Right cardiac atrium (tissue), 5 donors: ENCODE data around the gene PITPNM1. TPM values are rescaled to one million over a fixed set of nuclear protein-coding genes. Genes with fewer than 3 reads are reported as not detected.

Source experiments
- ATAC-seq, 2 donors: fragments of 200-7000 bp; cut with Tn5 transposase; one replicate each; pipeline versions ENCODE4 v1.8.0 to v1.9.1; 2020; ENCODE audit warnings: moderate library complexity in 2 of 2, mild to moderate bottlenecking in 1 of 2
- DNase-seq, 3 donors: peaks; one replicate each; pipeline ENCODE4 v3.0.0-alpha.2; 2020
- H3K27ac ChIP-seq: one replicate; pipeline ENCODE4 v1.5.1; 2013; ENCODE audit warnings: mild to moderate bottlenecking, low read length, control low read depth, moderate library complexity
- H3K27me3 ChIP-seq: one replicate; pipeline ENCODE4 v1.6.1; 2013; ENCODE audit not compliant: control insufficient read depth, insufficient read depth
- H3K4me1 ChIP-seq: one replicate; pipeline ENCODE4 v1.6.1; 2013; ENCODE audit warnings: low read length; ENCODE audit not compliant: control insufficient read depth, insufficient read depth
- H3K4me3 ChIP-seq: one replicate; pipeline ENCODE4 v1.5.1; 2013; ENCODE audit warnings: low read length, control low read depth
- H3K9me3 ChIP-seq: one replicate; pipeline ENCODE4 v1.6.1; 2013; ENCODE audit warnings: low read length; ENCODE audit not compliant: control insufficient read depth
- WGBS: extraction: QIAGEN DNeasy Blood & Tissue Kit; methylation state at CpG from one replicate; pipeline ENCODE4 v1.1.7; 2013; 5-methylcytosine and 5-hydroxymethylcytosine counted together
- intact Hi-C, 4 donors: fragments of 100-400 bp; cut with DNase I; formaldehyde crosslinking; loops; one replicate each; pipeline versions ENCODE4 v1.11.0 to v1.14.0; 2022 to 2023
- microRNA-seq, 2 donors: library from miRNA; unstranded; fragments of <30 nt; microRNA quantifications; one replicate each; pipeline ENCODE4 v1.2.0, GENCODE V29; 2020 to 2021
- polyA plus RNA-seq: library from polyadenylated mRNA; stranded (reverse); fragments of 200-250 nt; gene quantifications from one replicate; pipeline ENCODE4 v1.2.3, GENCODE V29; 2013
- total RNA-seq, 4 donors: library from RNA; stranded (reverse); fragmentation: NEBNext Ultra II Directional; extraction: Animal tissue kit (Norgen Biotek cat#: 25700); gene quantifications; one replicate each; pipeline ENCODE4 v1.2.1, GENCODE V29; 2021
- donor health status: healthy with polysubstance abuse.
- donor health status: DM: no; HTN: yes; CAD: no.
- donor health status: DM: no; HTN: no; CAD: no.
- donor health status: DM: no; HTN: yes; CAD: no; lungs with severe emphysema.
- donor health status: DM: yes; HTN: yes; CAD: no.

Gene PITPNM1
- total and polyA plus RNA-seq, 5 donors, result 13.7 to 26.3 (median 22.7) TPM

DNA sequence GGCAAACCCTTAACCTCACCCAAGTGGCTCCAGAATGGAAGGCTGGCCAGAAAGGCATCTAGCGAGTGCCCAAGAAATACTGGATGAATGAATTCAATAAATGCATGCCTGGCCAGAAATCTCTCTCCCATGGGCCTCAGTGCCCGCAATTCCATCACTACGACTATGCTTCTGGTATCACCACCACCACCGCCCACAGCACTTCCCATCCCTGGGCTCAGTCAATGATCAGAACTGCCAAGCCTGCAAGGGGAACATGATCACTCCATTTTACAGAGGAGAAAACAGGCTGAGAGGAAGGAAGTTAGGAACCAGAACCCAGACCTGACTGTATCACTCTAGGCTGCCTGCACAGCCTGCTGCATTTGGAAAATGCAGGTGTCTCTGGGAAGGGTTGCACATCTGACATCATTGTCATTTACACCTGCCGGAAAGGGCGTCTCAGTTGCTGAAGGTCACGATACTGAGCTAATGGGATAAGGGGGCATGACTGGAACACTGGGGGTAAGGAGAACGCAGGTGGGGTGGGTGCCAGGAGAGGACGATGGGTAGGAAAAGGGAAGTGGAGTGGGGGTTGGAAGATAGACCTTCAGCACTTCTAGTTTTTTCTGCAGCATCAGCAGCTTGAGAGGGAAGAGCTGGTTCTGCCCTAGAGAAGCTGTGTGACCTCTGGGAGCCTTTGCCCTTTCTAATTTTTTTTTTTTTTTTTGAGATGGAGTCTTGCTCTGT lies 55.9 kb downstream of the PITPNM1 start:
- ATAC-seq (no peak), DNase-seq (peak in 2 of 3 donors; percentile 16 to 33)
- H3K27ac ChIP-seq, result no peak overlapping the region
- H3K4me3 ChIP-seq, result no peak overlapping the region
- H3K4me1 ChIP-seq, result no peaks in the 10 kb centered on the region
- intact Hi-C loops, result no loop called here
- H3K9me3 ChIP-seq, result no peaks in the 10 kb centered on the region
- H3K27me3 ChIP-seq, result no peaks in the 10 kb centered on the region
- WGBS, result 69% methylated on average over 9 of the region's 9 CpGs

DNA sequence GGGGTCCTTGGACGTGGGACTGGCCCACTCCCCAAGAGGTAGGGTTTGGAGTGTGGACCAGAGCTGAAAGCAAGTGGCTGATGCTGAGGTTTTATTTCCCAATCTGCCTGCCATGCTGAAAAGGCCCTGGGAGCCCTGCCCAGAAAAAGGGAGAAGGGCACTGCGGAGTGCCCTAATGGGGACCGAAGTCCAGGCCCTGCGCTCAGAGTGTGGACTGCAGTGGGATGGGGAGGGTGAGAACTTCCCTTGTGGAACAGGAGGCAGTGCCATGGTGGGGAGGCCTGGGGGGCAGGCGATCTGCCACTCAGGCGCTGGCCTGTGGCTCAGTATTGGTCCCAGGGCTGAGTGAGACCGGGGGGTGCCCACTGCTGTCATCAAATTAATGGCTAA lies 56.9 kb downstream of the PITPNM1 start:
- H3K4me3 ChIP-seq, result no peak overlapping the region
- 94% methylated on average over 7 of the region's 7 CpGs for WGBS
- H3K4me1 ChIP-seq, result no peaks in the 10 kb centered on the region
- intact Hi-C loops, result no loop called here
- H3K27me3 ChIP-seq, result no peaks in the 10 kb centered on the region
- no peak overlapping the region for H3K27ac ChIP-seq
- H3K9me3 ChIP-seq, result no peaks in the 10 kb centered on the region
- ATAC-seq (no peak), DNase-seq (no peak)

DNA sequence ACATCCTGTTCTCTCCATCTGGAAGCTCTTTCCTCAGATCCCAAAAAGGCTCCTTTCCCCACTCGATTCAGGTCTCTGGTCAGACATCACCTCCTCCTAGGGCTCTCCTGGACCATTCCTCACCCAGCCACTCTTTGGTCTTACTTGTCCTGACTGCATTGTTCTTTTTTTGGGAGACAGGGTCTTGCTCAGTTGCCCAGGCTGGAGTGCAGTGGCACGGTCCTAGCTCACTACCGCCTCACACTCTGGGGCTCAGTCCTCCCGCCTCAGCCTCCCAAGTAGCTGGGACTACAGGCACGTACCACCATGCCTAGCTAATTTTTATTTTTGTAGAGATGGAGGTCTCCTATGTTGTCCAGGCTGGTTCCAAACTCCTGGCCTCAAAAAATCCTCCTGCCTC lies 59.6 kb downstream of the PITPNM1 start:
- intact Hi-C loops, result no loop called here
- DNase-seq, result no peak
- no peaks in the 10 kb centered on the region for H3K27me3 ChIP-seq

DNA sequence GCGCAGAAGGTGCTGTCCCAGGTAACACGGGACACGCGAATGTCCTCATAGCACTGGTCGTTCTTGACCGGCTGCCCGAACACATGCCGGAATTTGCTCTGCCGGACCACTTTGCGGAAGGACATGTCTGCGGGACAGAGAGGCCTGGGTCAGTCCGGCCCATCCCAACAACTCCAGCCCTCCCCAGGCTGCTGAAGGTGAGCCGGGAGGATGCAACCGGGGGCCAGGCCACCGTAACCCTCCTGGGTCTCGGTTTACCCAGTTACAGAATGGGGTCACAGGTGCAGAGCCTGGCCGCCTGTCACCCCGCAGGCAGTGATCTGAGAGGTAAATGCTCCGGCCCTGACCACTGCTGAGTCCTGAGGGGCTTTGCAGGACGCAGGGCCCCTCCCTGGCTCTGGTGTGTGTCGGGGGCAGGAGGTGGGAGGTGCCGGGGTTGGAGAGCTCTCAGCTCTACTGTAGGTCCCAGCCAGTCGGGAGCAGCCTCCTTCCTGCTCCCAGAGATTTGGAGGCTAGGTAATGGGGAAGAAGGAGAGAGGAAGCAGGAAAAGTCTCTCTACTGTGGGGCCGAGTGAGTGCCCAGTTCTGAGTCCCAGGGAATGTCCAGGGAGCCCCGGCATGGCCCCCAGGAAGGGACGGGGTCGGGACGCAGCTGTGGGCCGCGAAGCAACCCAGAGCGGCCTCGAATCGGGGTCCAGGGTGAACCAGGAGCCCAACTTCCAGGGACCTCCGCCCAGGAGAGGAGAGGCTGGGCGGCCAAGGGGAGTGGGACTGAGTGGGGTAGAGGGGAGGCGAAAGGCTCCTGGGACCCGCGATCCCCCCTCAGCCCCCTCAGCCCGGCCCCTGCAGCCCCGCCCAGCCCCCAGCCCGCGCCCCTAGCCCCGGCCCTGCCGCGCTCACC lies 62.4 kb downstream of the PITPNM1 start:
- intact Hi-C loops, result no loop called here
- Histone ChIP-seq H3K4me3 (peak overlapping the region; percentile 96), H3K27me3 (no peaks in the 10 kb centered on the region), H3K4me1 (no peaks in the 10 kb centered on the region), H3K9me3 (no peaks in the 10 kb centered on the region), H3K27ac (peak overlapping the region; percentile 71)
- 35% methylated on average over 45 of the region's 45 CpGs for WGBS
- ATAC-seq (peak; percentile 1), DNase-seq (peak in 1 of 3 donors; percentile 60)

More for the DNA sequence above, 59.6 kb downstream of the PITPNM1 start:
- ATAC-seq, result no peak
- Histone ChIP-seq H3K9me3 (no peaks in the 10 kb centered on the region), H3K4me3 (no peak overlapping the region), H3K4me1 (no peaks in the 10 kb centered on the region), H3K27ac (no peak overlapping the region)
- 82% methylated on average over 5 of the region's 5 CpGs for WGBS

Small RNAs within 50 kb of the gene (microRNA-seq; reads per million reads assigned to microRNA genes)
- 0 reads per million in 2 donors for gene MIR6752

Other genes with a start within 250 kb of the PITPNM1 start
- gene GRK2, start 238.9 kb downstream of the PITPNM1 start, total RNA-seq, result 10 to 100 TPM; 50.4 to 56.5 (median 52.5) TPM
- 56.6 TPM for gene GRK2, start 238.9 kb downstream of the PITPNM1 start, polyA plus RNA-seq
- 10 to 100 TPM; 20.0 to 25.3 (median 22.8) TPM for gene ANKRD13D, start 216.1 kb downstream of the PITPNM1 start, total RNA-seq
- gene ANKRD13D, start 216.1 kb downstream of the PITPNM1 start, polyA plus RNA-seq, result 18.0 TPM
- gene SSH3, start 201.8 kb downstream of the PITPNM1 start, total RNA-seq, result 10 to 100 TPM; 23.9 to 25.9 (median 25.1) TPM
- 14.9 TPM for gene SSH3, start 201.8 kb downstream of the PITPNM1 start, polyA plus RNA-seq
- 10 to 100 TPM; 53.8 to 86.6 (median 65.3) TPM for gene POLD4, start 151.8 kb downstream of the PITPNM1 start, total RNA-seq
- 124 TPM for gene POLD4, start 151.8 kb downstream of the PITPNM1 start, polyA plus RNA-seq
- gene CLCF1, start 131.8 kb downstream of the PITPNM1 start, total RNA-seq, result 1 to 10 TPM; 2.9 to 6.1 (median 3.0) TPM
- gene CLCF1, start 131.8 kb downstream of the PITPNM1 start, polyA plus RNA-seq, result 3.7 TPM
- gene RAD9A, start 113.4 kb downstream of the PITPNM1 start, total RNA-seq, result 10 to 100 TPM in 1 of 4 donors, 1 to 10 TPM in 3; 7.9 to 11.7 (median 9.4) TPM
- 7.3 TPM for gene RAD9A, start 113.4 kb downstream of the PITPNM1 start, polyA plus RNA-seq
- gene PPP1CA, start 103.5 kb downstream of the PITPNM1 start, total RNA-seq, result 10 to 100 TPM; 73.1 to 93.4 (median 79.1) TPM
- 79.4 TPM for gene PPP1CA, start 103.5 kb downstream of the PITPNM1 start, polyA plus RNA-seq
- 1 to 10 TPM in 3 of 4 donors, under 1 TPM in 1; 0.67 to 2.7 (median 1.8) TPM for gene TBC1D10C, start 101.3 kb downstream of the PITPNM1 start, total RNA-seq
- 0.86 TPM for gene TBC1D10C, start 101.3 kb downstream of the PITPNM1 start, polyA plus RNA-seq
- 10 to 100 TPM in 2 of 4 donors, 1 to 10 TPM in 2; 5.1 to 23.6 (median 9.3) TPM for gene CARNS1, start 89.7 kb downstream of the PITPNM1 start, total RNA-seq
- 5.2 TPM for gene CARNS1, start 89.7 kb downstream of the PITPNM1 start, polyA plus RNA-seq
- gene RPS6KB2, start 76.9 kb downstream of the PITPNM1 start, total RNA-seq, result 10 to 100 TPM; 29.0 to 31.3 (median 29.5) TPM
- 39.6 TPM for gene RPS6KB2, start 76.9 kb downstream of the PITPNM1 start, polyA plus RNA-seq
- gene PTPRCAP, start 67.7 kb downstream of the PITPNM1 start, total RNA-seq, result 1 to 10 TPM; 1.2 to 3.4 (median 1.9) TPM
- gene PTPRCAP, start 67.7 kb downstream of the PITPNM1 start, polyA plus RNA-seq, result 1.6 TPM
- gene CORO1B, start 61.9 kb downstream of the PITPNM1 start, total RNA-seq, result 10 to 100 TPM; 23.5 to 38.2 (median 29.6) TPM
- 20.8 TPM for gene CORO1B, start 61.9 kb downstream of the PITPNM1 start, polyA plus RNA-seq
- gene GPR152, start 52.6 kb downstream of the PITPNM1 start, total RNA-seq, result not detected
- not detected for gene GPR152, start 52.6 kb downstream of the PITPNM1 start, polyA plus RNA-seq
- 1 to 10 TPM; 1.1 to 1.8 (median 1.5) TPM for gene CABP4, start 50.0 kb downstream of the PITPNM1 start, total RNA-seq
- 0.81 TPM for gene CABP4, start 50.0 kb downstream of the PITPNM1 start, polyA plus RNA-seq
- 10 to 100 TPM; 61.7 to 78.2 (median 65.4) TPM for gene TMEM134, start 36.1 kb downstream of the PITPNM1 start, total RNA-seq
- gene TMEM134, start 36.1 kb downstream of the PITPNM1 start, polyA plus RNA-seq, result 82.3 TPM
- gene AIP, start 22.3 kb downstream of the PITPNM1 start, total RNA-seq, result 10 to 100 TPM; 50.8 to 64.5 (median 64.2) TPM
- 74.2 TPM for gene AIP, start 22.3 kb downstream of the PITPNM1 start, polyA plus RNA-seq
- 10 to 100 TPM; 31.5 to 52.7 (median 49.9) TPM for gene CDK2AP2, start 2.8 kb upstream of the PITPNM1 start, total RNA-seq
- gene CDK2AP2, start 2.8 kb upstream of the PITPNM1 start, polyA plus RNA-seq, result 65.2 TPM
- not detected for gene CABP2, start 18.1 kb upstream of the PITPNM1 start, total RNA-seq
- not detected for gene CABP2, start 18.1 kb upstream of the PITPNM1 start, polyA plus RNA-seq
- gene GSTP1, start 78.4 kb upstream of the PITPNM1 start, total RNA-seq, result 100 to 1,000 TPM; 323 to 411 (median 377) TPM
- gene GSTP1, start 78.4 kb upstream of the PITPNM1 start, polyA plus RNA-seq, result 501 TPM
- gene NDUFV1, start 101.6 kb upstream of the PITPNM1 start, total RNA-seq, result 100 to 1,000 TPM; 375 to 462 (median 435) TPM
- gene NDUFV1, start 101.6 kb upstream of the PITPNM1 start, polyA plus RNA-seq, result 380 TPM
- 100 to 1,000 TPM in 1 of 4 donors, 10 to 100 TPM in 3; 45.6 to 105 (median 79.6) TPM for gene NUDT8, start 124.6 kb upstream of the PITPNM1 start, total RNA-seq
- gene NUDT8, start 124.6 kb upstream of the PITPNM1 start, polyA plus RNA-seq, result 121 TPM
- gene TBX10, start 134.4 kb upstream of the PITPNM1 start, total RNA-seq, result not detected
- gene TBX10, start 134.4 kb upstream of the PITPNM1 start, polyA plus RNA-seq, result not detected
- gene ACY3, start 145.4 kb upstream of the PITPNM1 start, total RNA-seq, result not detected
- not detected for gene ACY3, start 145.4 kb upstream of the PITPNM1 start, polyA plus RNA-seq
- gene ALDH3B2, start 169.3 kb upstream of the PITPNM1 start, total RNA-seq, result not detected
- not detected for gene ALDH3B2, start 169.3 kb upstream of the PITPNM1 start, polyA plus RNA-seq